ENCODE data around the gene UBASH3B.
"Not testable (repeated sequence)": the region's sequence is repeated elsewhere in the genome, so short reads cannot be mapped to it uniquely, and the experiment has no call there.

UBASH3B gene

GRCh38 chr11:122822241-122822640 is 166.7 kb downstream of the UBASH3B start:
- no peak for DNase-seq

- no peak for DNase-seq
Measured at GRCh38 chr11:122823564-122823963, 168.0 kb downstream of the UBASH3B start.

- DNase-seq, result not testable (repeated sequence)
Measured at GRCh38 chr11:122829371-122829770, 173.8 kb downstream of the UBASH3B start.

GRCh38 chr11:122832297-122832696 is 176.8 kb downstream of the UBASH3B start:
- DNase-seq, result not testable (repeated sequence)

- DNase-seq, result no peak
Measured at GRCh38 chr11:122832721-122833470, 177.4 kb downstream of the UBASH3B start.

GRCh38 chr11:122833846-122834464 is 178.4 kb downstream of the UBASH3B start:
- DNase-seq, result peak; percentile 30

GRCh38 chr11:122836916-122837315 is 181.4 kb downstream of the UBASH3B start:
- DNase-seq, result no peak

- no peak for DNase-seq
Measured at GRCh38 chr11:122837528-122838346, 182.2 kb downstream of the UBASH3B start.

- no peak for DNase-seq
Measured at GRCh38 chr11:122843281-122844141, 188.0 kb downstream of the UBASH3B start.

- DNase-seq, result peak; percentile 88
Measured at GRCh38 chr11:122847466-122847865, 191.9 kb downstream of the UBASH3B start.

- peak; percentile 49 for DNase-seq
Measured at GRCh38 chr11:122848186-122848585, 192.7 kb downstream of the UBASH3B start.

- peak; percentile 57 for DNase-seq
Measured at GRCh38 chr11:122850076-122850631, 194.6 kb downstream of the UBASH3B start.

GRCh38 chr11:122851366-122851966 is 195.9 kb downstream of the UBASH3B start:
- DNase-seq, result peak; percentile 51

GRCh38 chr11:122852074-122852795 is 196.7 kb downstream of the UBASH3B start:
- DNase-seq, result no peak

GRCh38 chr11:122852796-122853160 is 197.3 kb downstream of the UBASH3B start:
- peak; percentile 41 for DNase-seq

GRCh38 chr11:122853261-122853660 is 197.7 kb downstream of the UBASH3B start:
- DNase-seq, result no peak

GRCh38 chr11:122853971-122854446 is 198.5 kb downstream of the UBASH3B start:
- DNase-seq, result peak; percentile 83

- DNase-seq, result no peak
Measured at GRCh38 chr11:122861631-122862030, 206.1 kb downstream of the UBASH3B start.

GRCh38 chr11:122862091-122862490 is 206.6 kb downstream of the UBASH3B start:
- DNase-seq, result no peak

- DNase-seq, result not testable (repeated sequence)
Measured at GRCh38 chr11:122863154-122863553, 207.6 kb downstream of the UBASH3B start.
